Activated naive CD8-positive, alpha-beta T cell treated with anti-CD3 and anti-CD28 coated beads for 36 hours (primary cell): ENCODE results near the gene ATG13. TPM values are rescaled to one million over a fixed set of nuclear protein-coding genes. Genes with fewer than 3 reads are reported as not detected.

ENCODE experiments used
- DNase-seq: peaks from one replicate; pipeline ENCODE4 v3.0.0; 2021
- H3K27ac Mint-ChIP-seq: one replicate; pipeline ENCODE4 v1.8.0; 2022; ENCODE audit warnings: mild to moderate bottlenecking, moderate library complexity, mixed read lengths
- H3K27me3 Mint-ChIP-seq: one replicate; pipeline ENCODE4 v1.8.0; 2022; ENCODE audit warnings: mild to moderate bottlenecking, mixed read lengths
- H3K36me3 Mint-ChIP-seq: one replicate; pipeline ENCODE4 v1.8.0; 2021; ENCODE audit warnings: mild to moderate bottlenecking, mixed read lengths
- H3K4me1 Mint-ChIP-seq: one replicate; pipeline ENCODE4 v1.8.0; 2021; ENCODE audit warnings: mixed read lengths
- H3K4me3 Mint-ChIP-seq: one replicate; pipeline ENCODE4 v1.8.0; 2022; ENCODE audit warnings: mild to moderate bottlenecking, moderate library complexity, mixed read lengths
- H3K9me3 Mint-ChIP-seq: one replicate; pipeline ENCODE4 v1.8.0; 2022; ENCODE audit warnings: mixed read lengths
- total RNA-seq, 2 experiments: library from RNA; stranded (reverse); gene quantifications; one replicate each; pipeline ENCODE4 v1.2.3, GENCODE V29; 2021

The ATG13 gene
- total RNA-seq, 2 experiments from 2014 or later, result 49.2 to 51.4 TPM

DNA sequence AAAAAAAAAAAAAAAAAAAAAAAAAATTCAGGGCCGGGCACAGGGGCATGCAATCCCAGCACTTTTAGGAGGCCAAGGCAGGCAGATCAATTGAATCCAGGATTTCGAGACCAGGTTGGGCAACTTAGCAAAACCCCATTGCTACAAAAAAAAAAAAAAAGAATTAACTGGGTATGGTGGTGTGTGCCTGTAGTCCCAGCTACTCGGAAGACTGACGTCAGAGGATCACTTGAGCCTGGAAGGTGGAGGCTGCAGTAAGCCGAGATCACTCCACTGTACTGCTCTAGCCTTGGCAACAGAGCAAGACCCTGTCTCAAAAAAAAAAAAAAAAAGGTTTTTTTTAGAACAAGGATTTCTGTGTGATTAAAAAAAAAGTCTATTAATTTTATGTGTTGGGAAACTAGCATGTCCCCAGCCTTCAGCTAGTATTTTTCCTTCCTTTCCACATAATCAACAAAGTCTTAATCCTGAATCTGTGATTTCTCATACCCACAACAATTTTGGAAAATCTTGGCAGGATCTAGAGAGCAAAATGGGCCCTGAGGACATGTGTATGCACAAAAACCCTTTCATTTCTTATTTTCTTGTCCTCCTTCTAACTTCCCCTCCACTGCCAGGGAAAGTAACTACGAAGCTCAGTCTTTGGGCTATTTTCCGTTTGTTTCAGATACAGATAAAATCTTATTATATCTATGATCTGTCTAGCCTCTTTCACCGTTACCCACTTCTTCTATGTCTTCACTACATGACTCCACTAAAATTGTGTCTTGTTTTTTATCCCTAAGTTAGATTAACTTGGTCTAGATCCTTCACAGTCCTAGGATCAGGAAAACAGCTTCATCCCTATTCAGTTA lies 17.8 kb upstream of the ATG13 start:
- no peak for DNase-seq
- Mint-ChIP-seq H3K4me3 (no peak overlapping the region), H3K9me3 (no peaks in the 10 kb centered on the region), H3K4me1 (peaks cover 6% of the 10 kb centered on the region), H3K27ac (no peak overlapping the region), H3K36me3 (no peaks in the 10 kb centered on the region), H3K27me3 (no peaks in the 10 kb centered on the region)

DNA sequence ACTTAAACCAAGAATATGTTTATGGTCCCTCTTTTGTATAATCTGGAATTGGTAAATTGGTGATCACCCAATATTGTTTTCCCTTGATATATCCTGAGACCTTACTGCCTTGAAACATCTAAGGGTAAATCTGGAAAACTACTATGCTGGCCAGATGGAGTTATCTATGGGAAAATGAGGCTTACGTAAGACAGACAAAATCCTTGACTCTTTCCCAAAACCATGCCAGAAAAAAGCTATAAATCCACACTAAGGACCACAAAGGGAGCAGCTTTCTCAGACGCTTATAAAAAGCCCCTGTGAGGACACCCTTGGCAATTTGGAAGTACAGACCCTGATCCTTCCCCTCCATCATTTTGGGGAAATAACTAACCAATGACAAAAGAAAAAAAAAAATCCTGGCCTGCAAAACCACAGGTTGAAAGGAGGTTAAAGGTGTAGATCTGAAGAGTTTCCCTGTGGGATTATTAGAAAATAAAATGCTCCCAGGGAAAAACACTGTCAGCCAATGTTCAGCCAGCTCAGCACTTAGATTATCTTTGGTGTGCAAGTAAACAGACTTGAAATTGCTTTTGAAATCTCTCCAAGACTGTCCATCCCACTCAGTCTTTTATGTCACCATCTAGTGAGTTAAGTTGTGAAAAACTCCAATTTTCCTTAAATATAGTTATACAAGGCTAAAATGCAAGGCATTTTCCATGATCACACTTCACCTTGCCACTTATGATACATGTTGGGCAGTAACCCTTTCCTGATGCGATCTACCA lies 17.0 kb upstream of the ATG13 start:
- no peak overlapping the region for H3K27ac Mint-ChIP-seq
- no peak overlapping the region for H3K4me3 Mint-ChIP-seq
- H3K27me3 Mint-ChIP-seq, result no peaks in the 10 kb centered on the region
- H3K4me1 Mint-ChIP-seq, result peaks cover 5% of the 10 kb centered on the region
- no peaks in the 10 kb centered on the region for H3K9me3 Mint-ChIP-seq
- DNase-seq, result no peak
- no peaks in the 10 kb centered on the region for H3K36me3 Mint-ChIP-seq

DNA sequence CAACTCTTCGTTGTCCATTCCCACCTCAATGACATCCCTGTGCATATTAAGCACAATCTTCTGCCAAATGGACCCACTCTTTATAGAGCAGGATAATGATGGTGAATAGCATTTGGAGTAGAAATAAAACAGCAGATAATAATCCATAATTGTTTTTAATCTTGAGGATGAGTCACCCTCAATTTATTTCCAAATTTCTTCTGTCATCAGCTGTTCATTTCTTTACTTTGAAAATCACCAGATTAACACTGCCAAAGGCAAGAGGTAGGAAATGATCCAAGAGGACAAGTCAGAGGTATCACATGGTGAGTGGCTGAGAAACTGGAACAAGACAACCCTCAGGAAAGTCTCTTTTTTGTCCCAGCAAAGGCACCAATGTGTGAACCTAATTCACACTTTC lies 16.2 kb upstream of the ATG13 start:
- H3K4me1 Mint-ChIP-seq, result peaks cover 5% of the 10 kb centered on the region
- H3K9me3 Mint-ChIP-seq, result no peaks in the 10 kb centered on the region
- no peak overlapping the region for H3K4me3 Mint-ChIP-seq
- H3K36me3 Mint-ChIP-seq, result no peaks in the 10 kb centered on the region
- no peak overlapping the region for H3K27ac Mint-ChIP-seq
- H3K27me3 Mint-ChIP-seq, result no peaks in the 10 kb centered on the region
- no peak for DNase-seq

DNA sequence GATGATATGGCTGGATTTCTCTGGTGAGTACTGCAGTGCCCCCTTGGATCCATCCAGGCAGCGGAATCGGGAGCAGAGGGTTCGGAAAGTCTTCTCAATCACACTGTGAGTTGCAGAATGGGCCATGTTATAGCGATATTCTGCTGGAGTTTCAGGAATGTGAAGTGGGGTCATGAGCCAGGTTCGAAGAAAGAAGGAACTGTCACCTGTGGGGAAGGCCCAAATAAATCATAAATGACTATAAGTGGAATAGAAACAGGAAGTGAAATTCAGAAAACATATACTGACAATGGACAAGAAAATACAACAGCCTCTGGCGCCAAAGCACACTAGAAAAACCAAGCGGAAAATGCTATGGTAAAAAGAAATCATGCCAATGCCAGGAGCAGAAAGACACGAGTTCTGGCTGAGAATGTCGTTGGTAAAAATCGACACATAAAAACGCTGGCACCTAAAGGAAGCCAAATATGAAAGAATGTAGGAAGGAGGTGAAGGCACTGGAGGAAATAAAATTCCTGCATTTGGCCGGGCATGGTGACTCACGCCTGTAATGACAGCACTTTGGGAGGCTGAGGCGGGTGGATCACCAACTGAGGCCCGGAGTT lies 13.5 kb upstream of the ATG13 start:
- Mint-ChIP-seq H3K9me3 (no peaks in the 10 kb centered on the region), H3K4me1 (peaks cover 5% of the 10 kb centered on the region), H3K4me3 (no peak overlapping the region)

DNA sequence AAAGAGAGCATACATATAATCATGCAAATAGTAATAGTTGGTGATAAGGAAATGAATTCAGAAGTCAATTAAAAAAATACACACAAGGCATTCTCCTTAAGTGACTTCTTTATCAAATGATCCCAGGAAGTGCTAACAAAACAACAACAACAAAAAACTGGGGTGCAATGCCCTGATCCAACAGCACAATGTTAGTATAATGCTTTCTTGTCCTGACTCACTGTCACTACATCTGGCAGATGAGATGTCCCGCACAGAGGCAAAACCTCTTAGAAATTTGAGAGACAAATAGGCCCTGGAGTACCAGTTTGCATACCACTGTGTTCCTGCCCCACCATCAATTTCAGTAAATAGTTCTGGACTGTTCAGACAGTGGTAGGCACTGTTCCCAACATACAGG lies 12.6 kb upstream of the ATG13 start:
- Mint-ChIP-seq H3K4me1 (peaks cover 5% of the 10 kb centered on the region), H3K9me3 (no peaks in the 10 kb centered on the region), H3K27ac (no peak overlapping the region), H3K36me3 (no peaks in the 10 kb centered on the region), H3K27me3 (no peaks in the 10 kb centered on the region), H3K4me3 (no peak overlapping the region)
- no peak for DNase-seq

More for the DNA sequence above, 13.5 kb upstream of the ATG13 start:
- no peaks in the 10 kb centered on the region for H3K36me3 Mint-ChIP-seq
- H3K27me3 Mint-ChIP-seq, result no peaks in the 10 kb centered on the region
- no peak overlapping the region for H3K27ac Mint-ChIP-seq
- DNase-seq, result no peak

DNA sequence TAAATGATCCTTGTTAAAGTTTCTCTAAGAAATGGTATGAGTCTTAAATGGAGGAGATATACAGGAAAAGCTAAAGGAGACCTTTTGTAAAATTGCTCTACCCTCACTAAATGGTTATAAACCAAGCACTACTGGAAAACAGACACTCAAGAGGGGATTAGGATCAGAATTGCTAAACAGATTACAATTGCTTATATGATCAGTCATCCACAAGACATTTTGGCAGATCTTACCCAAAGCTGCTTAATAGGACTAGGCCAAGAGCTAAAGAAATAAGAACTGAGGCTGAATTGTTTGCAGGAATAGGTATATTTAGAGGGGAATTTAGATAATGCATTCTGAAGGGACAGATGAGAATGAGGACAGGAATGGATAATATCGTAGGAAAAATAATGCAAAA lies 9.8 kb upstream of the ATG13 start:
- no peak for DNase-seq
- Mint-ChIP-seq H3K36me3 (no peaks in the 10 kb centered on the region), H3K27me3 (no peaks in the 10 kb centered on the region), H3K9me3 (no peaks in the 10 kb centered on the region), H3K4me3 (no peak overlapping the region), H3K27ac (no peak overlapping the region), H3K4me1 (peaks cover 5% of the 10 kb centered on the region)

DNA sequence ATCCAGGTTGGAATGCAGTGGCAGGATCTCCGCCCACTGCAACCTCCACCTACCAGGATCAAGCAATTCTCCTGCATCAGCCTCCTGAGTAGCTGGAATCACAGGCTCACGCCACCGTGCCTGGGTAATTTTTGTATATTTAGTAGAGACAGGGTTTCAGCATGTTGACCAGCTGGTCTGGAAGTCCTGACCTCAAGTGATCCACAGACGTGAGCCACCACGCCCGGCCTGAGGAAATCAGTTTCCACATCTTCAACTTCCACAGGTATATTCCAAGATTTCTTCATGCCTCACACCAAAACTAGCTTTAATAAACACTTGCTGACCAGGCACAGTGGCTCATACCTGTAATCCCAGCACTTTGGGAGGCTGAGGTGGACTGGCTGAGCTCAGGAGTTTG lies 8.0 kb upstream of the ATG13 start:
- H3K4me3 Mint-ChIP-seq, result no peak overlapping the region
- no peaks in the 10 kb centered on the region for H3K27me3 Mint-ChIP-seq
- H3K4me1 Mint-ChIP-seq, result peaks cover 2% of the 10 kb centered on the region
- no peaks in the 10 kb centered on the region for H3K9me3 Mint-ChIP-seq
- no peak overlapping the region for H3K27ac Mint-ChIP-seq
- DNase-seq, result no peak
- H3K36me3 Mint-ChIP-seq, result no peaks in the 10 kb centered on the region

DNA sequence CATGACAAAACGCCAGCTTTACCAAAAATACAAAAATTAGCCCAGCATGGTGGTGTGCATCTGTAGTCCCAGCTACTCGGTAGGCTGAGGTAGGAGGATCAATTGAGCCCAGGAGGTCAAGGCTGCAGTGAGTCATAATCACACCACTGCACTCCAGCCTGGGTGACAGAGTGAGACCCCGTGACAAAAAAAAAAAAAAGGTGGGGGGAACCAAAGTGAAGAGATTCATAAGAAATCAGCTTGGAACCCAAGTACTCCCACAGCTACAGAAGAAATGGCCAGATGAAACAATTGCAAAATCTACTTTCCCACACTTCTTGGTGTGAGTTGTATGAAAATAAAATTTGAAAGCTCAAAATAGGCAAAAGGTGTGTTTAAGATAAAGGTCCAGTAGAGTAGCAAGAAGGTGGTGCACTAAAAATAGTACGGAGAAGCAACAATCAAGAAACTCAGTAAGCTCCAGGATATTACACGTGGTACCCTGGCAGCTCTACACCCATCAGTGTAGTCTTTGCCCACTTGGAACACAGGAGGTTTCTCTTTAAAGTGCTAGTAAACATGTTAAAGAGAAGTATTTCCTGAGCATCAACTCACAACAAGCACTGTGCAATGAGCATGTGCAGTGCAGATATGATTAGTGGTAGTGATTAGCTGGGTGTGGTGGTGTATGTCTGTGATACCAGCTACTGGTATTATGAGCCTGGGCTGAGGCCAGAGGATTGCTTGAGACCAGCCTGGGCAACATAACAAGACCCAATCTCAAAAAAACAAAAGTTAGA lies 5.6 kb upstream of the ATG13 start:
- H3K4me3 Mint-ChIP-seq, result no peak overlapping the region
- H3K9me3 Mint-ChIP-seq, result no peaks in the 10 kb centered on the region
- peaks cover 13% of the 10 kb centered on the region for H3K4me1 Mint-ChIP-seq
- no peaks in the 10 kb centered on the region for H3K36me3 Mint-ChIP-seq
- no peak overlapping the region for H3K27ac Mint-ChIP-seq
- H3K27me3 Mint-ChIP-seq, result no peaks in the 10 kb centered on the region
- no peak for DNase-seq

DNA sequence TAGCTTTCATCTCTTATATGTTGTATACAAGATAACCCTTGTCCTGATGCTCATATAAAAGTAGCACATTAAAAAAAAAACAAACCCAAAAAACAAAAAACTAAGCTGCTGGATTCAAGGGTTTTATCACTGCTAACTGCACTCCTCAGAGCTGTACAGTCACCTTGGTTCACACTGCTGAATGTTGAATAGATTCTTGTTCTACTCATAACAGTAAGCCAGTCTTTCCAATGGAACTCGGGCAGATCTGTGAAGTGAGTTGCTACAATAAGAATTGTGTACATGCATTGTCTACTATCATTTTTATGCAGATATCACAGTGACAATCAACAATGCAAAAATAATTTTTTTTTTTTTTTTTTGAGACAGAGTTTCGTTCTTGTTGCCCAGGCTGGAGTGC lies 5.0 kb upstream of the ATG13 start:
- Mint-ChIP-seq H3K36me3 (no peaks in the 10 kb centered on the region), H3K27ac (no peak overlapping the region), H3K4me3 (no peak overlapping the region), H3K27me3 (no peaks in the 10 kb centered on the region), H3K4me1 (peaks cover 14% of the 10 kb centered on the region), H3K9me3 (no peaks in the 10 kb centered on the region)
- no peak for DNase-seq

DNA sequence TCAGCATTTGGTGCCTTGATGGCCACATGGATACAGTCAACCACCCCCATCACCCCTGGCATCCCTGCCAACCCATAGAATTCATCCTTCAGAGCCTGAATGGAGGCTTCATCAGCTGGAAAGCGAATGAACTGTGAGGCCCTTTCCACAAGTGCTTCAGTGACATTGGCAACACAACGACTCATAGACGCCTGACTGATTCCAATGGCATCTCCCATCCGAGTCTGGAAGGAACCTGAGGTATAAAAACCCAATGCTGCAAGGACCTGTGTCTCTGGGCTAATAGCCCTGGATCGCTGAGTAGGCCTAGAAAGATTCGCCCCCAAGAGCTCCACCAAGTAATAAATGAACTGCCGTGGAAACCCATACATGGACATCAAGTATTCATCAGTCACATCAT lies 1.6 kb upstream of the ATG13 start:
- Mint-ChIP-seq H3K27me3 (no peaks in the 10 kb centered on the region), H3K4me3 (peak overlapping the region; percentile 93), H3K9me3 (no peaks in the 10 kb centered on the region), H3K27ac (no peak overlapping the region), H3K4me1 (peaks cover 28% of the 10 kb centered on the region), H3K36me3 (no peaks in the 10 kb centered on the region)
- DNase-seq, result no peak

DNA sequence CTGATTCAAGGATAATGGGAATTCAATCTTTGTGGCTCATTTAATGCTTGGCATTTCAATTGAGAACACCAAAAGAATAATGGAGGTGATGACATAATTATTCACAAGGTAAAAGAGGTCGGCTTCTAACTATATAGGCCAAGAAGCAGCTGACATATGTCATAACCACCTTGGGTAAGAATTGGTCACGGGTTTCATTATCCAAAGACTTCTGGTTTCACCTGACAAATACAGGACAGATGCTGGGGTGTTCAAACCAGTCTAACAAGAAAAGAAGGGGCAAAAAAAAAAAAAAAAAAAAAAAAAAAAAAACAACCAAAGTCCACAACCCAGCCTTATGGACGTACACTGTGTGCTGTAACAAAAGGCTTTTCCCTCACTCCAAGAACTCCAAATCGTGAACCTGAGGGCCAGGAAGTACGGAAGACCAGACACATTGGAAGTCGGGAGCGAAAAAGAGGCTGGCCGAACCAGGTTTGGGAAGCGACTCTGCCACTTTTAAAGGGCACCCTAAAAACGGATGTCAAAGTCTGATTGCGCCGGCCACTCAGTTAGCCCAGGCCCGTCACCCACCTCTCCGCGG lies 711 bp upstream of the ATG13 start:
- peak overlapping the region; percentile 99 for H3K27ac Mint-ChIP-seq
- H3K4me1 Mint-ChIP-seq, result peaks cover 33% of the 10 kb centered on the region
- no peaks in the 10 kb centered on the region for H3K9me3 Mint-ChIP-seq
- no peaks in the 10 kb centered on the region for H3K27me3 Mint-ChIP-seq
- peak overlapping the region; percentile 93 for H3K4me3 Mint-ChIP-seq
- DNase-seq, result no peak
- H3K36me3 Mint-ChIP-seq, result peaks cover 4% of the 10 kb centered on the region

DNA sequence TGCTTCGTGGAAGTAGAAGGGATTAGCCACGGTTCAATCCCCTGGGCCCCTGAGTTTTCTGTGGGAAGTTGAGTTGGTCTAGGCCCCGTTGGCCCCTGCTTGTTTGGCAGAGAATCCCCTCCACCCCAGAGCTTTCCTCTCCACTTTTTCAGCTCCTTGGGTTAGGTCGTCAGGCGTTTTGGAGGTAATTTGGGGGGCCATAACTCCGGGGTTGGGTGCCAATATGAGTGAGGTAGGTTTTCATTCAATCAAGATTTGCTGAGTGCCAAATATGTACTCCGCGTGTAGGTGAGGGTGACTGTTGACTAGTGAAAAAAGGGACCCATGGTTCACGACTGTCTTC lies 590 bp downstream of the ATG13 start:
- Mint-ChIP-seq H3K4me3 (peak overlapping the region; percentile 93), H3K27ac (peak overlapping the region; percentile 99), H3K36me3 (peaks cover 6% of the 10 kb centered on the region), H3K27me3 (no peaks in the 10 kb centered on the region), H3K4me1 (peaks cover 40% of the 10 kb centered on the region), H3K9me3 (no peaks in the 10 kb centered on the region)
- DNase-seq, result no peak

DNA sequence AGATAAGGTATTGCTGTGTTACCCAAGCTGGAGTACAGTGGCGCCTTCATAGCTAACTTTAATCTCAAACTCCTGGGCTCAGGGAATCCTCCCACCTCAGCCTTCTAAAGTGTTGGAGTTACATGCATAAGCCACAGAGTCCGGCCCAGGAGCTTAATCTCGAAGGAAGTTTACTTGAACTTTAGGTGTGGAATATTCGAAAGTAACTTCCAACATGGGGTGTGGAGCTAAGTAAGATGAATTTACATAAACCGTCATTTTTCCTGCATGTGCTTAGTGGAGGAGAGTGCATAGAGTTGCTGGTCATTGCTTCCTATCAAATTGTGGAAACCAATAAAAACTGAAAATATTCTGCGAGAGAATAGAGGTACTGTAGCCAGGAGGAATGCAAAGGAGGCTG lies 1.5 kb downstream of the ATG13 start:
- no peaks in the 10 kb centered on the region for H3K27me3 Mint-ChIP-seq
- H3K4me3 Mint-ChIP-seq, result peak overlapping the region; percentile 52
- H3K9me3 Mint-ChIP-seq, result no peaks in the 10 kb centered on the region
- peaks cover 38% of the 10 kb centered on the region for H3K4me1 Mint-ChIP-seq
- no peak overlapping the region for H3K27ac Mint-ChIP-seq
- no peak for DNase-seq
- peaks cover 6% of the 10 kb centered on the region for H3K36me3 Mint-ChIP-seq

DNA sequence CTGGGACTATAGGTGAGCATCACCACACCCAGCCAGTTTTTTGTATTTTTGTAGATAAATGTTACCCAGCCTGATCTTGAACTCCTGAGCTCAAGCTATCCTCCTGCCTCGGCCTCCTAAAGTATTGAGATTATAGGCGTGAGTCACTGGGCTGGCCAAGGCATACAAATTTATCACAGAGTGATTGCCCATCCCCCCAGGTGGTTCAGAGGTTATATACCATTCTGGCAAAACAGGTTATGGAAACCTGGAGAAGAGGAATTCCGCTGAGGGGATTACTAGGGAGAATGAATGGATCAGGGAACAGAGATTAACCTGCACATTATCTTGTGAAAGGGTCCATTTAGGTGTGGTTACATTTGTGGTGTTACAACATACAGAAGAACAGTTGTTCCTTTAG lies 8.1 kb downstream of the ATG13 start:
- H3K4me3 Mint-ChIP-seq, result no peak overlapping the region
- no peak for DNase-seq
- peaks cover 20% of the 10 kb centered on the region for H3K4me1 Mint-ChIP-seq
- no peak overlapping the region for H3K27ac Mint-ChIP-seq
- H3K9me3 Mint-ChIP-seq, result no peaks in the 10 kb centered on the region
- H3K36me3 Mint-ChIP-seq, result peaks cover 15% of the 10 kb centered on the region
- no peaks in the 10 kb centered on the region for H3K27me3 Mint-ChIP-seq

DNA sequence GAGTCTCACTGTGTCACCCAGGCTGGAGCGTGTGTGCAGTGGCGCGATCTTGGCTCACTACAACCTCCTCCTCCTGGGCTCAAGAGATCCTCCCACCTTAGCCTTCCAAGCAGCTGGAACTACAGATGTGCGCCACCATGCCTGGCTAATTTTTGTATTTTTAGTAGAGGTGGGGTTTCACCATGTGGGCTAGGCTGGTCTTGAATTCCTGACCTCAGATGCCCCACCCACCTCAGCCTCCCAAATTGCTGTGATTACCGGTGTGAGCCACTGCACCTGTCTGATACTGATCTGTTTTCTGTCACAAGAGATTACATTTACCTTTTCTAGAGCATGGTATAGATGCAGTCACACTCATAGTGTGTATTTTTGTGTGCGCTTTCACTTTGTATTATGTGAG lies 11.6 kb downstream of the ATG13 start:
- DNase-seq, result no peak

More for the DNA sequence above, 11.6 kb downstream of the ATG13 start:
- Mint-ChIP-seq H3K4me3 (no peak overlapping the region), H3K4me1 (peaks cover 7% of the 10 kb centered on the region), H3K36me3 (peaks cover 10% of the 10 kb centered on the region), H3K27ac (no peak overlapping the region), H3K27me3 (no peaks in the 10 kb centered on the region), H3K9me3 (no peaks in the 10 kb centered on the region)
